Measurements from ENCODE around the gene GNG8.

GNG8 gene

DNA sequence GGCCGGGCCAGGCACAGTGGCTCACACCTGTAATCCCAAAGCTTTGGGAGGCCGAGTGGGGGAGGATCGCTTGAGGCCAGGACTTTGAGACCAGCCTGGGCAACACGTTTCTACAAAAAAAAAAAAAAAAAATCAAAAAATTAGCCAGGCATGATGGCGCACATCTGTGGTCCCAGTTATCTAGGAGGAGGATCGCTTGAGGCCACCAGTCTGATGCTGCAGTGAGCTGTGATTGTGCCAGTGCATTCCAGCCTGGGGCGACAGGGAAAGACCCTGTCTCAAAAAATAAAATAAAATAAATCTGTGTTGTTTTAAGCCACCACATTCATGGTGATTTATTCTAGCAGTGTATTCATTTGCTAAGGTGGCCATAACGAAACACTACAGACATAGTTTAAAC is 29.1 kb upstream of the GNG8 start:
- TF ChIP-seq, protein P1, sequence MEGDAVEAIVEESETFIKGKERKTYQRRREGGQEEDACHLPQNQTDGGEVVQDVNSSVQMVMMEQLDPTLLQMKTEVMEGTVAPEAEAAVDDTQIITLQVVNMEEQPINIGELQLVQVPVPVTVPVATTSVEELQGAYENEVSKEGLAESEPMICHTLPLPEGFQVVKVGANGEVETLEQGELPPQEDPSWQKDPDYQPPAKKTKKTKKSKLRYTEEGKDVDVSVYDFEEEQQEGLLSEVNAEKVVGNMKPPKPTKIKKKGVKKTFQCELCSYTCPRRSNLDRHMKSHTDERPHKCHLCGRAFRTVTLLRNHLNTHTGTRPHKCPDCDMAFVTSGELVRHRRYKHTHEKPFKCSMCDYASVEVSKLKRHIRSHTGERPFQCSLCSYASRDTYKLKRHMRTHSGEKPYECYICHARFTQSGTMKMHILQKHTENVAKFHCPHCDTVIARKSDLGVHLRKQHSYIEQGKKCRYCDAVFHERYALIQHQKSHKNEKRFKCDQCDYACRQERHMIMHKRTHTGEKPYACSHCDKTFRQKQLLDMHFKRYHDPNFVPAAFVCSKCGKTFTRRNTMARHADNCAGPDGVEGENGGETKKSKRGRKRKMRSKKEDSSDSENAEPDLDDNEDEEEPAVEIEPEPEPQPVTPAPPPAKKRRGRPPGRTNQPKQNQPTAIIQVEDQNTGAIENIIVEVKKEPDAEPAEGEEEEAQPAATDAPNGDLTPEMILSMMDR (conservative IDR thresholded peaks at IDR 0.05; ENCODE audit: low read depth), result no peak
- H3K27ac ChIP-seq, result no peak overlapping the region
- ChIA-PET CTCF (interaction anchor here (0.6 kb wide), 2 partner anchors 110 to 269 kb away, joined by 3 read pairs; no protein-coding TSS in a partner anchor), POLR2A (ENCODE audit: low non-redundant PET) (no interaction called here)
- DNase-seq (ENCODE audit: low spot score), result no peak

DNA sequence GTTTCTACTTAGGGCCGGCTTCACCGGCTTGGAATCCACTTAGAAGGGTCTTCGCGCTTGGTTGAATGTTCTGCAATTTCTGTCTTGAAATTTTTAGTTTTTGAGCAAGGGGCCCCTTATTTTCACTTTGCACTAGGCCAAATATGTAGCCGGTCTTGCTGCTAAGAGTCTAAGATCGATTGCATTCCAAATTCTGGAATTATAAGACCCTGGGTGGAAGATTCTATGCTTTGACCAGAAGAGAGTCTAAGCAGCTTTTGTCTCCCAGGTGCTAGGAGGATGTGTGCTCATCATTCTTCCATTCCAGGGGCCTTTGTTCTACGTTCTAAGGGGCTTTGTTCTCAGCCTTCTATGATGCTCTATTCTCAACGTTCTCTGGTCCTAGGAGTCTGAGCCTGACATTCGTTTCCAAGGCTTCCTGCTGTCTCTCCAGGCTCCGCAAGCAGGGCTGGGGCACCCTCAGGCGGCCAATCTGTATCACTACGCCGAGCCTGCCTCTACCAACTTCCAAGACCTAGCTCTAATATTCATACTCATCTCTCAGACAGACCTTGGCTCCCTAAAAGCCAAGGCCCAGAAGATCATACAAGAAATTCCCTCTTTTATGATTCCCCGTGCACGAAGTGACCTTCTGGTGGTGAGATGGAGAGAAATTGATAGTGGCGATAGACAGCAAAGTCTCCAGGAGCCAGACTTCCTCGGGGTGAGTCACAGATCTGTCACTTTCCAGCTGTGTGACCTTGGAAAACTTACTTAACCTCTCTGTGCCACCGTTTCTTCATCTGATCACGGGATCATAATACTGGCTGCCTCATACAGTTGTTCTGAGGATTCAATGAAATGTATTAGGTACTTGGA is 26.0 kb upstream of the GNG8 start:
- ChIA-PET CTCF (interaction anchor here (0.6 to 2.6 kb wide), 17 partner anchors 9 to 206 kb away, joined by 3 to 45 read pairs (median 5); partner anchors contain the start of gene GNG8), POLR2A (ENCODE audit: low non-redundant PET) (no interaction called here)
- DNase-seq (ENCODE audit: low spot score), result peak; percentile 80
- TF ChIP-seq, protein P1 (conservative IDR thresholded peaks at IDR 0.05; ENCODE audit: low read depth), result peak; percentile 94
- H3K27ac ChIP-seq, result peak overlapping the region; percentile 13

DNA sequence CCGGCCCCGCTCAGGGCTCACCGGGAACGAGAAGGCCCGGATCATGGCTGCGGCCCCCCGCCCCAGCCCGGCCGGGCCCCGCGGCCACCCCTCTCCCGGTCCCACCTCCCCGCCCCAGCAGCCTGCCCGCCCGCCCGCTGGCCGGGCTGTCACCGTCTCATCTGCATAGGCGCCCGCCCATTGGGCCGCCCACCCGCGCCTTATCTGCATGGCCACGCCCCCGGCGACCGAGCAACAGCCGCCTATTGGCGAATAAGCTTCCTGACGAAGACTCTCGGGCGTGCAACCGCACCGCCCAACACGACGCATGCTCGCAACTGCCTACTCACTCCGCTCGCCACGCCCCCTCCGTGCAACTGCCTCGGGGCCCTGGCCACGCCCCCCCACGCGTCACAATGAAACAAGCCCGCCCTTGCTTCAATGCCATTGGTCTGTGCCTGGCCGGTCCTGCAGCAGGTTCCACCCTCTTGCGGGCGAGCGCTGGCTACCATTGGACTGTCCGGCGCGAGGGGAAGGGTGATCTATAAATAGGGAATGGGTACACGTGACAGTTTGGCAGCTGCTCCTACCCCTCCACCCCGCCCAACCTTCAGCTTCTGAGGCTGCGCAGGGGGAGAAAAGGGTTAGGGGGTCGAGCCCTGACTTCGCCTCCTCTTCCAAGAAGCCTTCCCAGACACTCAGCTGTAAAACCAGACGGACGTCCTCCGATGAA is 25.2 kb upstream of the GNG8 start, which contains the start of gene DACT3:
DACT3 (minus strand) TSS at position 163 of the 712 bp plus-strand sequence; CDS start at position 45, 118 bp downstream.
- peak within 1 kb of the TSS; percentile 13 for H3K27ac ChIP-seq
- ChIA-PET POLR2A (ENCODE audit: low non-redundant PET) (interaction anchor here (0.7 kb wide), 1 partner anchor 30 kb away, joined by 3 read pairs; no protein-coding TSS in a partner anchor), CTCF (interaction anchor here (0.7 to 2.0 kb wide), 11 partner anchors 10 to 205 kb away, joined by 3 to 45 read pairs (median 7); partner anchors contain the start of gene GNG8)
- peak; percentile 99 for DNase-seq (ENCODE audit: low spot score)
- TF ChIP-seq, protein P1 (conservative IDR thresholded peaks at IDR 0.05; ENCODE audit: low read depth), result no peak

DNA sequence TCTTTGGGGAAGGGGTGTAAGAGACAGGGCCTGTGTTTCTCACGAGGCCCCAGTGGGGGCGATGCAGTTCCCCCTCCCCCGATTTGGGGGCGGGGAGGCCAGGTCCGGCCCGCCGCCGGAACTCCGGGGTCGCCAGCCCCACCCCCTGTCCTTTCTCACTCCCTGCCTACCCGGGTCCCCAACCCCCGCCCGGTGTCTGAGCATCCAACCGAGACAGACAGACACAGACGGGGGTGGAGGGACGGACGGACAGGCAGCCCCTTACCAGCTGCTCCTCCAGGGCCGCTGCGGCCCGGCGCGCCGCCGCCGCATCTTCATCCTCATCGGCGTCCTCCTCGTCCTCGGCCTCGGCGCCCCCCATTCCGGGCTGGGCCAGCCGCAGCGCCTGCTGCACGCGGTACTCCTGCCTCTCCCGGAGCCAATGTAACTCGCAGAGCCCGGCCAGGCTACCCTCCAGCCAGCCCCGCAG is 24.6 kb upstream of the GNG8 start:
- ChIA-PET CTCF (interaction anchor here (0.6 to 2.0 kb wide), 5 partner anchors 24 to 260 kb away, joined by 3 to 7 read pairs (median 4); partner anchors contain the start of gene GNG8), POLR2A (ENCODE audit: low non-redundant PET) (interaction anchor here (0.7 kb wide), 1 partner anchor 29 kb away, joined by 3 read pairs; no protein-coding TSS in a partner anchor)
- TF ChIP-seq, protein P1 (conservative IDR thresholded peaks at IDR 0.05; ENCODE audit: low read depth), result no peak
- no peak for DNase-seq (ENCODE audit: low spot score)
- H3K27ac ChIP-seq, result no peak overlapping the region

DNA sequence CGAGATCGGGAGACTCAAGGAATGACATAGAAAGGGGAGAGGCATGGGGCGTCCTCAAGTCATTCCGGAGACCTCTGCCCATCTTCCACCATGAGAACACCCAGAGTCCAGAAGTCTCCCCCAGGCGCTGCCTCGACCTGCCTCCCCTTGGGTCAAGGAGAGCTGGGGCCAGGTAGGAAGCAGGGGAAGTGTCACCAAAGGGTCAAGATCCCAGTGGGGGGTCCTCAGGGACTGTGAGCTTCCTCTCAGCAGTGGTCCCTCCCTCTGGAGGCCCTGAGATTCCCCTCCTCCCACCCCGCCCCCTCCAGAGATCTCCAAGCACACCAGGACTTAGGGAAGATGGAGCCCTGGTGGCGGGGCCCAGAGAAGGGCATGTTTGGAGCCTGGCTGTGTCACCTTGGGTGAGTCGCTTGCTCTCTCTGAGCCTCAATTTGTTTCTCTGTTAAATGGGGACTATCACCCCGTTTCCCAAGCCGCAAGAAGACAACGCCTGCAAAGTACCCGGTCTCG is 24.1 kb upstream of the GNG8 start:
- POLR2A ChIA-PET (ENCODE audit: low non-redundant PET), result no interaction called here
- TF ChIP-seq, protein P1 (conservative IDR thresholded peaks at IDR 0.05; ENCODE audit: low read depth), result no peak
- H3K27ac ChIP-seq, result no peak overlapping the region
- CTCF ChIA-PET, result interaction anchor here (0.6 to 1.6 kb wide), 3 partner anchors 23 to 260 kb away, joined by 3 to 4 read pairs (median 3); no protein-coding TSS in a partner anchor
- DNase-seq (ENCODE audit: low spot score), result no peak

All from RWPE1 (cell line).